ENCODE results near the gene CCDC9.
"Not testable (repeated sequence)": the region's sequence is repeated elsewhere in the genome, so short reads cannot be mapped to it uniquely, and the experiment has no call there.

CCDC9 gene

DNA sequence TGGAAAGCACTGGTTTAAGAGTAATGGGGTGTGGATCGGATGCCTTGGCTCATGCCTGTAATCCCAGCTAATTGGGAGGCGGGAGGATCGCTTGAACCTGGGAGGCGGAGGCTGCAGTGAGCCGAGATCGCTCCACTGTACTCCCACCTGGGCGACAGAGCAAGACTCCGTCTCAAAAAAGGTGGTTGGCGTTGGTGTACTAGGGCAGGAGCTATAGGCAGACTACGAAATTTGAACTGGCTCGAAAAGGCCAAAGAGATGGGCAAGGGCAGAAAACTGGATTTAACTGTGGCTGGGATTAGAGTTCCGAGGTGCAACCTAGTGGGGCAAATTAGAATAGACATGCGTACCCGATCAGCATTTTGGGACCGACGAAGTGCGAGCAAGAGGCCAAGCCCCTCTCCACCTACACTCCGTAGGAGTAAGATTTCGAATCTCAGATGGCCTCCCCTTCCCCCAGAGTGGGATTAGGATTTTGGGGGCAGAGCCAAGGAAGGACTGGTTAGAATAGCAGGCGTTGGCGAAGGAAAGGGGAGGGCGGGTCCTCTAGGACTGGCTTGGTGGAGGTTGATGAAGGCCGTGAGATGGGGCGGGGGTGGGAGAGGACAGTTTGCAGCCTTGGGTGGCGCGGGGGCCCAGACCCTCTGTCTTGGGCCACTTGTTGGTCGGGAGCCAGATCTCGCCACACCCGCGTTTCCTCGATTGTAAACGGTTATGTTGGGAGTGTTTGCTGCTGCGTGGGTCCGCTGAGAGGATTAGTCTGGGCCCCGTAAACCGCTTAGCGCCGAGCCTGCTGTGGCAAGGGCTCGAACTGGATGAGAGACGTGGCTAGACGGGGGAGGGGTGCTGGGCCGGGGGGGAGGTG, 16.4 kb downstream of the CCDC9 start:
- H3K9ac ChIP-seq (ENCODE audit: low read depth in 1 of 2, low read length in 2 of 2) = peak overlapping the region; percentile 99
- peaks cover 10 to 12% of the 10 kb centered on the region in 2 donors for H3K4me1 ChIP-seq (ENCODE audit: control insufficient read depth in 1 of 2, insufficient read depth in 2 of 2, low read length in 2 of 2)
- H3K27me3 ChIP-seq (ENCODE audit: control insufficient read depth in 1 of 2, insufficient read depth in 2 of 2, low read length in 2 of 2) = no peaks in the 10 kb centered on the region
- peak overlapping the region; percentile 87 to 93 for H3K4me3 ChIP-seq (ENCODE audit: low read depth in 1 of 2, low read length in 2 of 2)
- H3K9me3 ChIP-seq (ENCODE audit: control insufficient read depth in 1 of 2, low read length in 2 of 2) = no peaks in the 10 kb centered on the region
- H3K27ac ChIP-seq (ENCODE audit: low read depth, low read length) = peak overlapping the region; percentile 99
- H3K36me3 ChIP-seq (ENCODE audit: control insufficient read depth in 1 of 2, insufficient read depth in 2 of 2, low read length in 2 of 2) = peaks cover 6 to 23% of the 10 kb centered on the region in 2 donors

DNA sequence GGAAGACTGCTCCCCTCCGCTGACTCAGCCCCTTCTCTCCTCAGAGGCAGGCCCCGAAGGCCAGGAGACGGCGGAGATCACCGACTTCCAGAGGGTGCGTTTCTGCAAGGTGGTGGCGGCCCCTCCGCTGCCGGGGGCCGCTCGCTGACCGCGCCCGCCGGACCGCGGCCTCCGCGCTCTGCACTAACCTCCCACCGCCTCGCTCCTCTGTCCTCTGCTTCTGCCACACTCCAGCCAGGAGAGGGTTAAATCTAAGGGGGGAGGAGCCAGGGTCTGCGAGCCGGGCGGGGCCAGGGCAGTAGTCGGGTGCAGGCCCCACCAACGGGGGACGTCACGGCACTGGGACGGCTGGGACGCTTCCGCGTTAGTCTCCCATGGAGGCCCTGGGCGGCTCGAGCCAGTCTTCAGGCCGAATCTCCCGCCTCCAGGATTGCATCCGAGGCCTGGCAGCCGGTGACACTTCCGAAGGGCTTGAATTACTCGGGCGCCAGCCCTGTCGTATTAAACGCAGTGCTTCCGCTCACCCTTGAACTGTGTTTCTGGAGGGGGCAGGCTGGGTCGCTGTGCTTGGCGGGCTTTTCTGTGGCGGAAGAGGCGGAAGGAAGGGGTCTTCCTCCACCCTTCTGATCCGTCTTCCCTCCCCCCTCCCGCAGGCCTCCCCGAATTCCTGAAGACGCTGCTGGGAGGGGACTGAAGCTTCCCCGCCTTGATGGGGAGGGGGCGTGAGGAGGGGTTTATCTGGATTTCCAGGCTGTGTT, 17.2 kb downstream of the CCDC9 start:
- peak overlapping the region; percentile 87 to 93 for H3K4me3 ChIP-seq (ENCODE audit: low read depth in 1 of 2, low read length in 2 of 2)
- no peaks in the 10 kb centered on the region for H3K27me3 ChIP-seq (ENCODE audit: control insufficient read depth in 1 of 2, insufficient read depth in 2 of 2, low read length in 2 of 2)
- peak overlapping the region; percentile 99 for H3K9ac ChIP-seq (ENCODE audit: low read depth in 1 of 2, low read length in 2 of 2)
- peaks cover 6 to 16% of the 10 kb centered on the region in 2 donors for H3K36me3 ChIP-seq (ENCODE audit: control insufficient read depth in 1 of 2, insufficient read depth in 2 of 2, low read length in 2 of 2)
- peaks cover 10 to 12% of the 10 kb centered on the region in 2 donors for H3K4me1 ChIP-seq (ENCODE audit: control insufficient read depth in 1 of 2, insufficient read depth in 2 of 2, low read length in 2 of 2)
- no peaks in the 10 kb centered on the region for H3K9me3 ChIP-seq (ENCODE audit: control insufficient read depth in 1 of 2, low read length in 2 of 2)
- peak overlapping the region; percentile 99 for H3K27ac ChIP-seq (ENCODE audit: low read depth, low read length)

DNA sequence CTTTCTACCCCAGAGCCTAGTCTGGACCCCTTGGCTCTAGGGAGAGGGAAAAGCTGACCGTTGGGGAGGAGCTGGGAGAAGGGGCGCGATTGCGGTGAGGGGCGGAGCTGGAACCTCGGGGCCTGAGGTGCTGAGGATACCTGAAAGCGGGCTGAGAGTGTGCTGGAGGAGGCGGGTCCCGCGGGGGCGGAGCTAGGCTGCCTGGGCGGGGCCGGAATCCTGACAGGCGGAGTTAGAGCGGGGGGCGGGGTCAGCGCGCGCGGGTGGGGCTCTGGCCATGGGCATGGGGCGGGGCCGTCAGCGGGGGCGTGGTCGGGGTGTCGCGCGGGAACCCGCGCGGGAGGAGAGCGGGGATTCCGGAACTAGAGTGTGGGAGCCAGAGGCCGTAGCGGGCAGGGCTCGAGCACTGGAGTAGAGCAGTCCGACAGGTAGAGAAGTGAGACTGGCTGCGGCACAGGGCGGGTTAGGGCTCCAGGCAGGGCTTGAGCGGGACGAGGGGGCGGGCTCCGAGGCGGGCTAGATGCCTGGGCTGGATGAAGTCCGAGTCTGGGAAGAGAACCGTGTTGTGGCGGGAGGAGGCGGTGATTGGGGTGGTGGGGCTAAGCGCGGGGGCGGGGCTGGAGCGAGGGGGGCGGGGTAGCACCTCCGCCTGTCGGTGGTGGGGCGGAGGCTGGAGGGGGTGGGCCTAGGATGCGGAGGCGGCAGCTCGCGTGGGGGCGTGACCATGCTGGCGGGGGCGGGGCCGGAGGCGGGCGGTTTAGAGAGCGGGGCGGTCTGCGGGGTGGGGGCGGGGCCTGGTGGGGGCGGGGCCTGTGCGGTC, 18.0 kb downstream of the CCDC9 start, which contains the start of gene INAFM1:
Gene INAFM1, plus strand, starts transcription at position 815 of the 820 bp plus-strand sequence. CDS start 35 bp downstream, outside the sequence.
- Histone ChIP-seq H3K9me3 (ENCODE audit: control insufficient read depth in 1 of 2, low read length in 2 of 2) (no peaks in the 10 kb centered on the region), H3K4me1 (ENCODE audit: control insufficient read depth in 1 of 2, insufficient read depth in 2 of 2, low read length in 2 of 2) (peaks cover 10 to 12% of the 10 kb centered on the region in 2 donors), H3K27me3 (ENCODE audit: control insufficient read depth in 1 of 2, insufficient read depth in 2 of 2, low read length in 2 of 2) (no peaks in the 10 kb centered on the region), H3K27ac (ENCODE audit: low read depth, low read length) (peak within 1 kb of the TSS; percentile 100), H3K4me3 (ENCODE audit: low read depth in 1 of 2, low read length in 2 of 2) (peak within 1 kb of the TSS; percentile 87 to 93), H3K36me3 (ENCODE audit: control insufficient read depth in 1 of 2, insufficient read depth in 2 of 2, low read length in 2 of 2) (peaks cover 6 to 16% of the 10 kb centered on the region in 2 donors), H3K9ac (ENCODE audit: low read depth in 1 of 2, low read length in 2 of 2) (peak within 1 kb of the TSS; percentile 99)

DNA sequence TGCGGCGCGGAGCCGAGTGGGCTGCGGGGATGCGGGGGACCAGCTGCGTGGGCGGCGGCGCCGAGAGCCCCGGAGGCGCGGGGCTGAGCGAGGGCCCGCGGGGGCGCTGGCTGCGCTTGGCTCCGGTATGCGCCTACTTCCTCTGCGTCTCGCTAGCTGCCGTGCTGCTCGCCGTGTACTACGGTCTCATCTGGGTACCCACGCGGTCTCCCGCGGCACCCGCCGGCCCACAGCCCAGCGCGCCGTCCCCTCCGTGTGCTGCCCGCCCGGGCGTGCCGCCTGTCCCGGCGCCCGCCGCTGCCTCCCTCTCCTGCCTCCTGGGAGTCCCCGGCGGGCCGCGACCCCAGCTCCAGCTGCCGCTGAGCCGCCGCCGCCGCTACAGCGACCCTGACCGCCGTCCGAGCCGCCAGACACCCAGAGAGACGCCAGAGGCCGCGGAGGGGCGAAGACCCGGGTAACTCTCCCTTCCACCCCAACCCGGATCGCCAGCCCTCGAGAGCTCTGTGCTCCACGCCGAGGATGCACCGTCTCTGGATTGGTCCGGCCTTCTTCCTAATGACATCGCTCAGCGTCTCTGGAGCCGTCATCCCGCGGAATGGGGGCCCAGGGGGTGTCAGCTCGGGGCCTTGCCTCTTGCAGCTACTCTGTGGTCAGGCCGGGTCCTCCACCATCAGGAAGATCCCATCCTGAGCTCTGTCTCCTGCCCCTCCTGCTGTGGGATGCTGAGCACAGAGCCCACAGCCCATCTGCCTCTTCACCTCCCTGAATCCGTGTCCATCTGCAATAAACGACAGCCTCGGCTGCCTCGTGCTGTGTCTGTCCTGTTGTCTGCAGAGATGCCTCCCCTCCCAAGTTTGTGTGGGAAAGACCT, 18.8 kb downstream of the CCDC9 start:
- H3K9ac ChIP-seq (ENCODE audit: low read depth in 1 of 2, low read length in 2 of 2) = peak overlapping the region in 1 of 2 donors; percentile 43
- H3K36me3 ChIP-seq (ENCODE audit: control insufficient read depth in 1 of 2, insufficient read depth in 2 of 2, low read length in 2 of 2) = peaks cover 6 to 13% of the 10 kb centered on the region in 2 donors
- peak overlapping the region; percentile 42 for H3K27ac ChIP-seq (ENCODE audit: low read depth, low read length)
- no peaks in the 10 kb centered on the region for H3K27me3 ChIP-seq (ENCODE audit: control insufficient read depth in 1 of 2, insufficient read depth in 2 of 2, low read length in 2 of 2)
- H3K4me3 ChIP-seq (ENCODE audit: low read depth in 1 of 2, low read length in 2 of 2) = peak overlapping the region; percentile 61 to 72
- no peaks in the 10 kb centered on the region for H3K9me3 ChIP-seq (ENCODE audit: control insufficient read depth in 1 of 2, low read length in 2 of 2)
- H3K4me1 ChIP-seq (ENCODE audit: control insufficient read depth in 1 of 2, insufficient read depth in 2 of 2, low read length in 2 of 2) = peaks cover 10 to 12% of the 10 kb centered on the region in 2 donors

DNA sequence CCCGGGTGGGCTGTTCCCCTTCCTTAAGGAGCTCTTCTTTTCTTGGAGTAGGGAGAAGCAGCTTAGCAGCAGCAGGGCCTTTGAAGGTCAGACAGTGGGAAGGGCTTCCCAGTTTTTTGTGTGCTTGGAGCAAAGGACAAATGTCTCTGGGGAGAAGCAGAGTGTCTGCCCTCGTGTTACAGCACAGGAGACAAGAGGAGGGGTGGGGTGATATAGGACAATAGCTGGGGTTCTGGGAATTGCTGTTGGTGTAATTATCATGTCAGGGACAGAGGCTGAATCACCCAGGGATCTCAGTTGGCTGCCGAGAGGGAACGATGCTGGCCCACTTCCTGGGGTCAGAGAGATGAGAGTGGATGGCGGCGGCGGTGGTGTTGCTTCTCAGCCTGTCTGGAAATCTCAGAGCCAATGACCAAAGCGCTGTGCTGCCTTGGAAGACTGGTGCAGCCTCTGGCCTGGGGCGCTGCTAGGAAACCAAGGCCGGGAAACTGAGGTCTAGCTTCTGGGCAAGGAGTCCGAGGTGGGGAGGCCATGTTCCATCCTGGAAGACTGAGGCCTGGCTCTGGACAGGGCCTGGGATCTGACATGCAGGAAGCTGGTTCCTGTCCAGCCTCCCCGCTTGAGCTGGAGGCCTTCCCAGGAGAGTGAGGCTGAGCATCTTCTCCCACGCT, 19.6 kb downstream of the CCDC9 start:
- H3K27me3 ChIP-seq (ENCODE audit: control insufficient read depth in 1 of 2, insufficient read depth in 2 of 2, low read length in 2 of 2) = no peaks in the 10 kb centered on the region
- H3K27ac ChIP-seq (ENCODE audit: low read depth, low read length) = no peak overlapping the region
- H3K4me3 ChIP-seq (ENCODE audit: low read depth in 1 of 2, low read length in 2 of 2) = peak overlapping the region in 1 of 2 donors; percentile 72
- H3K9ac ChIP-seq (ENCODE audit: low read depth in 1 of 2, low read length in 2 of 2) = peak overlapping the region in 1 of 2 donors; percentile 43
- H3K9me3 ChIP-seq (ENCODE audit: control insufficient read depth in 1 of 2, low read length in 2 of 2) = no peaks in the 10 kb centered on the region
- H3K36me3 ChIP-seq (ENCODE audit: control insufficient read depth in 1 of 2, insufficient read depth in 2 of 2, low read length in 2 of 2) = peaks cover 3 to 5% of the 10 kb centered on the region in 2 donors
- peaks cover 10 to 12% of the 10 kb centered on the region in 2 donors for H3K4me1 ChIP-seq (ENCODE audit: control insufficient read depth in 1 of 2, insufficient read depth in 2 of 2, low read length in 2 of 2)

DNA sequence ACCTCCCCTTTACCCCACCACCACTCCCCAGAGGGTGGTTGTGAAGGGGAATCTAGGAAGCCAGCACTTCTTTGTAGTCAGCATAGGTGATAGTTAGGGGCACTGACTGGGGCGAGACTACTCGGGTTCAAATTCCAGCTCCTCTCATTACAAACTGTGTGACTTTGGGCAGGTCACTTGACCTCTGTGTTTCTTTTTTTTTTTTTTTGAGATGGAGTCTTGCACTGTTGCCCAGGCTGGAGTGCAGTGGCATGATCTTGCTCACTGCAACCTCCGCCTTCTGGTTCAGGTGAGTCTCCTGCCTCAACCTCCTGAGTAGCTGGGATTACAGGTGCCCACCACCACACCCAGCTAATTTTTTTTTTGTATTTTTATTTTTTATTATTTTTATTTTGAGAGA, 20.2 kb downstream of the CCDC9 start:
- H3K9ac ChIP-seq (ENCODE audit: low read depth in 1 of 2, low read length in 2 of 2); H3K27me3 ChIP-seq (ENCODE audit: control insufficient read depth in 1 of 2, insufficient read depth in 2 of 2, low read length in 2 of 2); H3K4me3 ChIP-seq (ENCODE audit: low read depth in 1 of 2, low read length in 2 of 2); H3K27ac ChIP-seq (ENCODE audit: low read depth, low read length); H3K36me3 ChIP-seq (ENCODE audit: control insufficient read depth in 1 of 2, insufficient read depth in 2 of 2, low read length in 2 of 2); H3K9me3 ChIP-seq (ENCODE audit: control insufficient read depth in 1 of 2, low read length in 2 of 2): not testable (repeated sequence)
- H3K4me1 ChIP-seq (ENCODE audit: control insufficient read depth in 1 of 2, insufficient read depth in 2 of 2, low read length in 2 of 2) = peaks cover 10 to 12% of the 10 kb centered on the region in 2 donors

DNA sequence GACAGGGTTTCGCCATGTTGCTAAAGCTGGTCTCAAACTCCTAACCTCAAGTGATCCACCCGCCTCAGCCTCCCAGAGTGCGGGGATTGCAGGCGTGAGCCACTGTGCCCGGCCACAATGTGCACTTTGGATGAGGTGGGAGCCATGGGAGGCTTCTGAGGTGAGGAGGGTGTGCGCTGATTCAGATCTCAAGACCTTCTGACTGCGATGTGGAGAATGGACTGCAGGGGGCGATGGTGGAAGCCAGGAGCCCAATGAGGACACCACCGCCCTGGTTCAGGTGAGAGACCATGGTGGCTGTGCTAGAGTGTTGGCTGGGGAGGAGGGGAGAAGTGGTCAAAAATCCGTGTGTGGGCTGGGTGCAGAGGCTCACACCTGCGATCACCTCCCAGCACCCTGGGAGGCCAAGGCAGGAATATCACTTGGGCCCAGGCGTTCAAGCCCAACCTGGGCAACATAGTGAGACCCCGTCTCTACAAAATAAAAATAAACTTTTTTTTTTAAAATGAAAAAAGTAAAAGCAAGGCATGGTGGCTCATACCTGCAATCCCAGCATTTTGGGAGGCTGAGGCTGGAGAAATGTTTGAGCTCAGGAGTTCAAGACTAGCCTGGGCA, 24.0 kb downstream of the CCDC9 start:
- no peak overlapping the region for H3K4me3 ChIP-seq (ENCODE audit: low read depth in 1 of 2, low read length in 2 of 2)
- H3K4me1 ChIP-seq (ENCODE audit: control insufficient read depth in 1 of 2, insufficient read depth in 2 of 2, low read length in 2 of 2) = peaks cover 4 to 5% of the 10 kb centered on the region in 2 donors
- H3K9ac ChIP-seq (ENCODE audit: low read depth in 1 of 2, low read length in 2 of 2) = no peak overlapping the region
- no peak overlapping the region for H3K27ac ChIP-seq (ENCODE audit: low read depth, low read length)
- no peaks in the 10 kb centered on the region for H3K36me3 ChIP-seq (ENCODE audit: control insufficient read depth in 1 of 2, insufficient read depth in 2 of 2, low read length in 2 of 2)
- H3K9me3 ChIP-seq (ENCODE audit: control insufficient read depth in 1 of 2, low read length in 2 of 2) = no peaks in the 10 kb centered on the region
- H3K27me3 ChIP-seq (ENCODE audit: control insufficient read depth in 1 of 2, insufficient read depth in 2 of 2, low read length in 2 of 2) = no peaks in the 10 kb centered on the region

DNA sequence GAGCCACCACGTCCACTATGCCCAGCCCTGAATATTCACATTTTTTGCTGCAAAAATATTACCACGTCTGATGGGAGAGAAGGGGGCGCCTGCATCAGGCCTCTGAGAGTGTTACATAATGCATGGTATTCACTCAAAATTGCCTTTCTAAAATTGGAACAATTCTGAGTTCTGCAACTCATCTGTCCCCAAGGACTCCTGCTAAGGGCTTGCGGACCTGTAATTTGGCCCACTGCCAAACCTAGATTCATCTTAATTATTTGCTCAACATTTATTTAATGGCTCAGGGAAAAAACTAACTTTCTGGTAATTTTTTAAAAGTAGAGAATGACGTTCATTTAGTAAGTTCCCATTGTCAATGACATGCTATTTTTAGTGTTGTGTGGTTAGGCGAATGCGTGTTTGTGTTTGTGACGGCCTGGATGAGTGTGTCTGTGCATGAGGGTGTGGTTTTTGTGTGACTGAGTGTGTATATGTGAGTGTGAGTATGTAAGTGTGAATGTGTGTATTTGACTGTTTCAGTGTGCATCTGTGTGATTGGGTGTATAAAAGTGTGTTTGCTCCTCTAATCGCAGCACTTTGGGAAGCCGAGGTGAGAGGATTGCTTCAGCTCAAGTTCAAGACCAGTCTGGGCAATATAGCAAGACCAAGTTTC, 27.2 kb downstream of the CCDC9 start:
- Histone ChIP-seq H3K4me1 (ENCODE audit: control insufficient read depth in 1 of 2, insufficient read depth in 2 of 2, low read length in 2 of 2) (no peaks in the 10 kb centered on the region), H3K9me3 (ENCODE audit: control insufficient read depth in 1 of 2, low read length in 2 of 2) (no peaks in the 10 kb centered on the region), H3K4me3 (ENCODE audit: low read depth in 1 of 2, low read length in 2 of 2) (no peak overlapping the region), H3K36me3 (ENCODE audit: control insufficient read depth in 1 of 2, insufficient read depth in 2 of 2, low read length in 2 of 2) (no peaks in the 10 kb centered on the region), H3K27ac (ENCODE audit: low read depth, low read length) (no peak overlapping the region), H3K9ac (ENCODE audit: low read depth in 1 of 2, low read length in 2 of 2) (no peak overlapping the region), H3K27me3 (ENCODE audit: control insufficient read depth in 1 of 2, insufficient read depth in 2 of 2, low read length in 2 of 2) (no peaks in the 10 kb centered on the region)
